Lower lobe of right lung (tissue), 2 donors: ENCODE measurements around the gene GNAT1. TPM values are rescaled to one million over a fixed set of nuclear protein-coding genes. Genes with fewer than 3 reads are reported as not detected.

Source experiments
- ATAC-seq, 2 donors: fragments of 200-7000 bp; cut with Tn5 transposase; one replicate each; pipeline ENCODE4 v1.9.1; 2020 to 2022; ENCODE audit warnings: mild to moderate bottlenecking in 2 of 2, moderate library complexity in 2 of 2
- DNase-seq: peaks from one replicate; pipeline ENCODE4 v3.0.0-alpha.2; 2020
- H3K27ac ChIP-seq: fragments of 200-600 bp; one replicate; pipeline ENCODE4 v1.8.0; 2022
- H3K27me3 ChIP-seq: fragments of 200-600 bp; one replicate; pipeline ENCODE4 v1.8.0; 2022; ENCODE audit warnings: low read depth
- H3K36me3 ChIP-seq: fragments of 200-600 bp; one replicate; pipeline ENCODE4 v1.8.0; 2022; ENCODE audit warnings: mild to moderate bottlenecking
- H3K4me1 ChIP-seq: fragments of 200-600 bp; one replicate; pipeline ENCODE4 v1.8.0; 2022
- H3K4me3 ChIP-seq: fragments of 200-600 bp; one replicate; pipeline ENCODE4 v1.8.0; 2022; ENCODE audit warnings: mild to moderate bottlenecking
- H3K9me3 ChIP-seq: fragments of 200-600 bp; one replicate; pipeline ENCODE4 v1.8.0; 2022
- intact Hi-C: fragments of 100-400 bp; cut with DNase I; formaldehyde crosslinking; loops from one replicate; pipeline ENCODE4 v1.11.0; 2022
- long read RNA-seq: library from polyadenylated mRNA; unstranded; transcript quantifications from one replicate; pipeline ENCODE4 v2.0.0, GENCODE V29; 2021
- total RNA-seq: library from RNA; stranded (reverse); fragmentation: NEBNext Ultra II Directional; extraction: Animal tissue kit (Norgen Biotek cat#: 25700); gene quantifications from one replicate; pipeline ENCODE4 v1.2.1, GENCODE V29; 2021
- TF ChIP-seq, protein P1 (sequence below): fragments of 200-600 bp; IDR thresholded peaks from one replicate; pipeline ENCODE4 v1.8.0; 2022; ENCODE audit warnings: antibody characterized with exemption, mild to moderate bottlenecking
- donor health status: DM: no; HTN: yes; CAD: no; lungs with severe emphysema.

The GNAT1 gene
- not detected for total RNA-seq
- long read RNA-seq: 0 reads

DNA sequence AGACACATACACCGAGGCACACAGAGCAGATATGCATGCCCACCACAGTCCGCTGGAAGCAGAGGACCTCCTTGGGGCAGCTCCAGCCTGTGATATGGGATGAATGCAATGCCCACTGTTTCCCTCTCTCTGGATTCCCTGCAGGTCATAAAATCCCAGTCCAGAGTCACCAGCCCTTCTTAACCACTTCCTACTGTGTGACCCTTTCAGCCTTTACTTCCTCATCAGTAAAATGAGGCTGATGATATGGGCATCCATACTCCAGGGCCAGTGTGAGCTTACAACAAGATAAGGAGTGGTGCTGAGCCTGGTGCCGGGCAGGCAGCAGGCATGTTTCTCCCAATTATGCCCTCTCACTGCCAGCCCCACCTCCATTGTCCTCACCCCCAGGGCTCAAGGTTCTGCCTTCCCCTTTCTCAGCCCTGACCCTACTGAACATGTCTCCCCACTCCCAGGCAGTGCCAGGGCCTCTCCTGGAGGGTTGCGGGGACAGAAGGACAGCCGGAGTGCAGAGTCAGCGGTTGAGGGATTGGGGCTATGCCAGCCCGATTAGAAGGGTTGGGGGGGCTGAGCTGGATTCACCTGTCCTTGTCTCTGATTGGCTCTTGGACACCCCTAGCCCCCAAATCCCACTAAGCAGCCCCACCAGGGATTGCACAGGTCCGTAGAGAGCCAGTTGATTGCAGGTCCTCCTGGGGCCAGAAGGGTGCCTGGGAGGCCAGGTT lies at the start of gene GNAT1:
GNAT1 (plus strand) TSS at position 675 of the 725 bp plus-strand sequence. CDS start 116 bp downstream, outside the sequence.
- Histone ChIP-seq H3K9me3 (no peaks in the 10 kb centered on the region), H3K27me3 (peaks cover 31% of the 10 kb centered on the region), H3K4me3 (no peak within 1 kb of the TSS), H3K36me3 (peaks cover 6% of the 10 kb centered on the region), H3K4me1 (peaks cover 27% of the 10 kb centered on the region), H3K27ac (no peak within 1 kb of the TSS)
- intact Hi-C loops: no loop called here
- no peak for ATAC-seq
- no peak for DNase-seq
- TF ChIP-seq, protein P1, sequence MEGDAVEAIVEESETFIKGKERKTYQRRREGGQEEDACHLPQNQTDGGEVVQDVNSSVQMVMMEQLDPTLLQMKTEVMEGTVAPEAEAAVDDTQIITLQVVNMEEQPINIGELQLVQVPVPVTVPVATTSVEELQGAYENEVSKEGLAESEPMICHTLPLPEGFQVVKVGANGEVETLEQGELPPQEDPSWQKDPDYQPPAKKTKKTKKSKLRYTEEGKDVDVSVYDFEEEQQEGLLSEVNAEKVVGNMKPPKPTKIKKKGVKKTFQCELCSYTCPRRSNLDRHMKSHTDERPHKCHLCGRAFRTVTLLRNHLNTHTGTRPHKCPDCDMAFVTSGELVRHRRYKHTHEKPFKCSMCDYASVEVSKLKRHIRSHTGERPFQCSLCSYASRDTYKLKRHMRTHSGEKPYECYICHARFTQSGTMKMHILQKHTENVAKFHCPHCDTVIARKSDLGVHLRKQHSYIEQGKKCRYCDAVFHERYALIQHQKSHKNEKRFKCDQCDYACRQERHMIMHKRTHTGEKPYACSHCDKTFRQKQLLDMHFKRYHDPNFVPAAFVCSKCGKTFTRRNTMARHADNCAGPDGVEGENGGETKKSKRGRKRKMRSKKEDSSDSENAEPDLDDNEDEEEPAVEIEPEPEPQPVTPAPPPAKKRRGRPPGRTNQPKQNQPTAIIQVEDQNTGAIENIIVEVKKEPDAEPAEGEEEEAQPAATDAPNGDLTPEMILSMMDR: no peak

DNA sequence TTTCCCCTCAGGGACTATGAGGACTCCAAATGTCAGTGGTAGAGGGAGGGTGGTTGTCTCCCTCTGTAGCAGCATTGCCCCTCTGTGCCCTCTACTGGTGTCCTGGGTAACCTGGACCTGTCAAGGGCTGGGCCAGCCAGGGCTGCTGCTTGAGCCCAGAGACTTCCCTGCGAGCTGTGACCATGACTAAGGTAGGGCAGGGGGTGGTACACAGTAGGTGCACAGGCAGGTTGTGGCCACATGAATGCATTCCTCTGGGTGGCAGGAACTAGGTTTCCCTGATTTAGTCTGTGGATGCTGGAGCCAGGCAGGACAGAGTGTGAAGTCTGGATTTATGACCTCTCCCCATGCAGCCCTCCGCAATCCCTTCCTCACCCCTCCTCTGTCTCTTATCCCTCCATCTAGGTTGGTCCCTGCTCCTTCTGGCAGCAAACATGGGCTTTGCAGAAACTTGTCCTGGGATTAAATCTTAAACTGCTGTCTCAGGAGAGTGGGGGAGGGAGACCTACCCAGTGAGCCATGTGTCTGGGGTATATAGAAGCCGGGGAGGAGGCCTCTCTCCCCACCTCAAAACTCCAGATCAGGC lies 45.0 kb upstream of the GNAT1 start:
- H3K4me1 ChIP-seq: no peaks in the 10 kb centered on the region
- H3K27ac ChIP-seq: no peak overlapping the region
- H3K4me3 ChIP-seq: no peak overlapping the region
- ATAC-seq (no peak), DNase-seq (no peak)
- no peaks in the 10 kb centered on the region for H3K9me3 ChIP-seq
- TF ChIP-seq, protein P1: no peak
- intact Hi-C loops: no loop called here
- no peaks in the 10 kb centered on the region for H3K36me3 ChIP-seq
- H3K27me3 ChIP-seq: no peaks in the 10 kb centered on the region

DNA sequence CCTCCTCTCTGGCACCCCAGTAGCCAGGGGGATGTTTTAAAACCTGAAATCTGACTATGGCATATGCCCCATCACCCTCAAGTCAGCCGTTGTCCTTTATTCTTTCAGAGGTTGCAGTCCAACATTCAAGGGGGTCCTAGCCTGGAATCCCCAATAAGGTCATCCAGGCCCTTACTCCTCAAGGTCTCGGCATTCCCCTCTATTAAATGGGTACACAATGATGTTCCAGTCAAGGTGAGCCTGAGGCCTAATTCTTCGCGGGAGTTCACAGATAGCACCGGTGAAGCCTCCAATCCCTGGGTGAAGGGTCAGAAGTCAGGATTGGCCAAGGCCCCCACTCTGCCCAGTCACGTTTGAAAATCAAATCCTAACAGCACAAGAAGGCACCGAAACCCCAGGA lies 44.4 kb upstream of the GNAT1 start:
- Histone ChIP-seq H3K4me3 (no peak overlapping the region), H3K27ac (no peak overlapping the region), H3K9me3 (no peaks in the 10 kb centered on the region), H3K4me1 (no peaks in the 10 kb centered on the region), H3K27me3 (no peaks in the 10 kb centered on the region), H3K36me3 (no peaks in the 10 kb centered on the region)
- DNase-seq (no peak), ATAC-seq (no peak)
- intact Hi-C loops: no loop called here
- TF ChIP-seq, protein P1: no peak

DNA sequence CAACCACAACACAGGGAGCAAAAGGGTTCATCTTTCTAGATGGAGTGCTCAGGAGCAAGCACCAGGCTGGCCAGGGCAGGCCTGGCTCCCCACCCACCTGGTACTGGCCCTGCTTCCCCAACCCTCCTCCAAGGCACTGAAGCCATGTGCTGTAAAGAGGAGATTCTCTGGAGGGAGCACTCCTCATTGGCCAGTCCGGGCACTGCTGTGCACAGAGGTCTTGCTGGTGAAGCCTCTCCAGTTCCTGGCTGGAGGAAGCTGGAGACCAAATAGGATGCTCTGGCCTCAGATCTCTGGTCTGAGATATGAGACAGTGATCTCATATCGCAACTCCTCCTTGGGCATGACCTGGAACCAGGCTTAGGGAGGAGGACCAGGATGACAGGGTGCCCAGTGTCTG lies 44.0 kb upstream of the GNAT1 start:
- no peak overlapping the region for H3K4me3 ChIP-seq
- DNase-seq (no peak), ATAC-seq (no peak)
- TF ChIP-seq, protein P1: no peak
- no peaks in the 10 kb centered on the region for H3K36me3 ChIP-seq
- no peaks in the 10 kb centered on the region for H3K4me1 ChIP-seq
- H3K9me3 ChIP-seq: no peaks in the 10 kb centered on the region
- no peak overlapping the region for H3K27ac ChIP-seq
- intact Hi-C loops: no loop called here
- H3K27me3 ChIP-seq: no peaks in the 10 kb centered on the region

DNA sequence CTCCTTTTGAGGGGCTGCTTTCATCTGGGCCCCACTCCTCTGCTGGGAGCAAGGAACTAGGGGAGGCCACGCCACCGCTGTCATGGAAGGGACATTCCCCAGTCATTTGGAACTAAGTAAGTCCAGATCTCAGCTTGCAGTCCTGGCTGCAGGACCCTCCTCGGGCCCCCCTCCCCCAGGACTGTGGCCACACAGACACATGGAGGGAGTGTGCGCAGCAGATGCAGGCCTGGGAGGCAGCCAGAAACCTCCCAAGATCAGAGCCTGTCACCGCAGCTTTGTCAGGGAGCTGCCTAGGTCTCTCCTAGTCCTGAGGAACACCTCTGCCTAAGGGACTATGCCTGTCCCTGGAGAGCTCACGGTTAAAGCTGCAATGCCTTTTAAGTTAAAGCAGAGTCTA lies 43.5 kb upstream of the GNAT1 start:
- no peak overlapping the region for H3K27ac ChIP-seq
- H3K4me3 ChIP-seq: no peak overlapping the region
- H3K9me3 ChIP-seq: no peaks in the 10 kb centered on the region
- no peaks in the 10 kb centered on the region for H3K4me1 ChIP-seq
- H3K27me3 ChIP-seq: no peaks in the 10 kb centered on the region
- no peak for ATAC-seq
- TF ChIP-seq, protein P1: no peak
- intact Hi-C loops: no loop called here
- no peaks in the 10 kb centered on the region for H3K36me3 ChIP-seq
- no peak for DNase-seq
